Fibroblast of skin of right quadriceps (primary cell): ENCODE results near the gene NRL.
A peak's percentile ranks its signal among the peaks of the same experiment; 100 is the strongest.

ENCODE experiments used
- DNase-seq: peaks from one replicate; pipeline ENCODE4 v3.0.0-alpha.2; 2013

The NRL gene

GRCh38 chr14:24143511-24143910 is 28.8 kb upstream of the NRL start:
- peak; percentile 74 for DNase-seq

- DNase-seq = peak; percentile 99
Measured at GRCh38 chr14:24141097-24141880, 26.5 kb upstream of the NRL start, which contains the start of gene EMC9. Gene EMC9, minus strand, starts transcription at chr14:24141591. Its CDS starts 287 bp downstream, at chr14:24141304.

GRCh38 chr14:24139272-24139934 is 24.7 kb upstream of the NRL start:
- no peak for DNase-seq

- DNase-seq = no peak
Measured at GRCh38 chr14:24138396-24139271, 23.9 kb upstream of the NRL start.

DNA sequence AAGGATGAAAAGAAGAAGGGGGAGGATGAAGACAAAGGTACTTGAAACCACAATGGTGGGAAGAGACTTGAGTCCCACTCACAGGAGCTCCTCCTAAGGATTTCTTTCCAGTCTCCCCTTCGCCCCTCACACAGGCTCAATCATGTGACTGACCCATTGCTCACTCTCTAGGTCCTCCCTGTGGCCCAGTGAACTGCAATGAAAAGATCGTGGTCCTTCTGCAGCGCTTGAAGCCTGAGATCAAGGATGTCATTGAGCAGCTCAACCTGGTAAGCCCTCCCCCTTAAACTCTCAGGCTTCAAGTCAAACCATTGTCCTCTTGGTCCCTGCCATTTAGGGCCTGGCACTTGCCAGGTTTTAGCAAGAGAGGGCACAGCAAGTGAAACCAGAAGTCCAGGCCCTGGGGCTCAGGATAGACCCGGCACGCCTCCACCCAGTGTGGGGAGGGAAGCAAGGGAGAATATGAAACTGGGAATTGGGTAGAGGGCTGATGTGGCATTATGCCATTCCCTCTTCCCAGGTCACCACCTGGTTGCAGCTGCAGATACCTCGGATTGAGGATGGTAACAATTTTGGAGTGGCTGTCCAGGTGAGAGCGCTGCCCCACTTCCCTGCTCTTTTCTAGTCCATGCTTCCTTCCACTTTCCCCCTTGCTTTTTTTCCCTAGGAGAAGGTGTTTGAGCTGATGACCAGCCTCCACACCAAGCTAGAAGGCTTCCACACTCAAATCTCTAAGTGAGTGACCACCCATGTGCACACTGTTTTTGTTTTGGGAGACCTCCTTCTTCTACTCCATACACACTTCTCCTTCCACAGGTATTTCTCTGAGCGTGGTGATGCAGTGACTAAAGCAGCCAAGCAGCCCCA is 23.0 kb upstream of the NRL start:
- no peak for DNase-seq

DNA sequence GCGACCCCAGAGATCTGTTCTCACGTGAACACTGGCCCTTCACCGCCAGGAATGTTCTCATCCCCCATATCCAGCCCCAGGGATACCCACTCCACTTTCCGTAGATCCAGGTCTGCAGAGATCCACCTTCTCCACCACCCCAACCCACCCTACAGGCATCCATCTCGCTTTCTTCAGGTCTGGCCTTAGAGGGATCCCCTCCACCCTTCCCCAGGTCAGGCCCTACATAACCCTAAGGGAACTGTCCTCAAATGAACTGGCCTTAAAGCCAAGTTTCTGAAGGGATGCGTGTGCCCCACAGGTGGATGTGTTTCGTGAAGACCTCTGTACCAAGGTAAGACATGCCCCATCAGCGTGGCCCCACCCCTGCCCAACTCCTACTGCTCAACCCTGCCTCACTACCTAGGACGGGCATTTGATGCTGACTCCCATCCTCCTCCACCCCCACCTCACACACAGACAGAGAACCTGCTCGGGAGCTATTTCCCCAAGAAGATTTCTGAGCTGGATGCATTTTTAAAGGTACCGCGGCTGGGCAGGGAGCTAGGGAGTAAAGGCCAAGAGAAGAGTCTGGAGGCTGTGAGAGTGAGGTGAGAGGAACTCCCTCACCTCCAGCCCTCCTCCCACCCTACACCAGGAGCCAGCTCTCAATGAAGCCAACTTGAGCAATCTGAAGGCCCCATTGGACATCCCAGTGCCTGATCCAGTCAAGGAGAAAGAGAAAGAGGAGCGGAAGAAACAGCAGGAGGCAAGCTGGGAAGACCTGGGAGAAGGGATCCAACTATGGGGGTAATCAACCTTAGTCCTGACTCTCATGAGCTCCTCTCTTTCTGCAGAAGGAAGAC is 22.2 kb upstream of the NRL start:
- DNase-seq = no peak

DNA sequence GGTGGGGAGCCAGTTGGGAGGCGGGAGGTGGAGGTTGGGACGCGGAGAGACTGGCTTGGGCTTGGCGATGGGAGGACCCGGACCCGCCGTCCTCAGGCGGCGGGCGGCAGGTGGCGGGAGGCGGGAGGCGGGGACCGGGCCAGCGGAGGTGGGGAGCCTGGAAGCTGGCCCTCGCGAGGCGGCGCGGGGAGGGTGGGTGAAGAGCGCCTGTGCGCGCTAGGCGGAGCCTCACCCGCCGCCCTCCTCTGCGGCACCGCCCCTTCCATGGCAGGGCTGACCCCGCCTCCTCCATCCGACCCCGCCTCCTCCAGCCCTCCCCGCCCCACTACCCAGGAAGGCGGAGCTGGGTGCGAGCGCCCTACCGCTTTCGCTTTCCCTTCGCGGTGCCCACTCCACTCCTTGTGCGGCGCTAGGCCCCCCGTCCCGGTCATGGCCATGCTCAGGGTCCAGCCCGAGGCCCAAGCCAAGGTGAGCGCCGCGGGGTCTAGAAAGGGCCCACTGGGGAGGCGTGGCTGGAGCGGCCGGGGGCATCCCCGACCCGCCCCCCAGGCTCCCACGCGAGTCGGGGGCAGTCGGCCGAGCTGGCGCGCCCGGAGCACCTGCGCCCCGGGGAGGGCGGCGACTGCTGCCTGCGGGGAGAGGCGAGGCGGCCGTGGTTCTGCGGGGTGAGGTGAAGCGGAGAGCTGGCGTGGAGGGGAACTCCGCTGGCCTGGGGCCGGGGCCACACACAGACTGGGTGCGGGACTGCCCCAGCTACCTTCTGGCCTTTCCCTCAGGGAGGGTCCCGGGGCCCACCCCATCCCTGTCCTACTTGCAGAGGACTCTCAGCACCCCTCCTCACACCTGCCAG is 21.3 kb upstream of the NRL start, which contains the start of gene PSME1:
Gene PSME1 (plus strand): TSS at position 361 of the 850 bp plus-strand sequence. CDS start 69 bp downstream, at position 430.
- DNase-seq = peak; percentile 82

- no peak for DNase-seq
Measured at GRCh38 chr14:24135584-24135833, 20.8 kb upstream of the NRL start.

GRCh38 chr14:24133735-24134134 is 19.0 kb upstream of the NRL start:
- no peak for DNase-seq

DNA sequence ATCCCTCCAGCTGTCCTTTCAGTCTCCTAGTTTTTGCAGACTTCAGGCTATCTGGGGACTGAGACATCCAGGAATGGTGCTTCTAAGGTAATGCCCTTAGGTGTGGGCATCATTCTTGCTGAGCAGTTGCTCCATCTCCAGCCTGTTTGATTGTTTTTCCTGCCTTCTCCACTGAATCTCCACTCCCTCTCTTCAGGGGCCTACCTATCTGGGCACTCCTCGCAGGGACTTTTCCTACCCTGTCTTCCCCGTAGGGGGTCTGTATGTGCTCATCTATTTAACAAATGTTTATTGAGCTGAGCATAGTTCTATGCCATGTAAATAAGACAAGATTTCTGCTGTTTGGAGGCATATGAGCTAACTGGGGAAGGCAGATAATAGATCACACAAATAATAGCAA is 18.2 kb upstream of the NRL start:
- no peak for DNase-seq

DNA sequence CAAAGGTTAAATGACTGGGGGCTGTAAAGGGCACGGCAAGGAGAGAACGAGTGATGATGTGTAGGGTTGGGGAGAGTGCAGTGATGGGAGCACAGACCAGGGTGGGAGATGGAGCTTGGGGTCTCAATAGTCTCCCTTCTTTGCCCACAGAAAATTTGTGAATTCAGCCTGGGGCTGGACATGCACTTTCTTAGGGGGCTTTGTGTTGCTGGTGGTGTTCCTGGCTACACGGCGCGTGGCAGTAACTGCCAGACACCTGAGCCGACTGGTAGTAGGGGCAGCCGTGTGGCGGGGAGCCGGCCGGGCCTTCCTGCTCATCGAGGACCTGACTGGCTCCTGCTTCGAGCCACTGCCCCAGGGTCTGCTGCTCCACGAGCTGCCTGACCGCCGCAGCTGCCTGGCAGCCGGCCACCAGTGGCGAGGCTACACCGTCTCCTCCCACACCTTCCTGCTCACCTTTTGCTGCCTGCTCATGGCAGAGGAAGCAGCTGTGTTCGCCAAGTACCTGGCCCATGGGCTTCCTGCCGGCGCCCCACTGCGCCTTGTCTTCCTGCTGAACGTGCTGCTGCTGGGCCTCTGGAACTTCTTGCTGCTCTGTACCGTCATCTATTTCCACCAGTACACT is 17.4 kb upstream of the NRL start:
- DNase-seq = no peak

DNA sequence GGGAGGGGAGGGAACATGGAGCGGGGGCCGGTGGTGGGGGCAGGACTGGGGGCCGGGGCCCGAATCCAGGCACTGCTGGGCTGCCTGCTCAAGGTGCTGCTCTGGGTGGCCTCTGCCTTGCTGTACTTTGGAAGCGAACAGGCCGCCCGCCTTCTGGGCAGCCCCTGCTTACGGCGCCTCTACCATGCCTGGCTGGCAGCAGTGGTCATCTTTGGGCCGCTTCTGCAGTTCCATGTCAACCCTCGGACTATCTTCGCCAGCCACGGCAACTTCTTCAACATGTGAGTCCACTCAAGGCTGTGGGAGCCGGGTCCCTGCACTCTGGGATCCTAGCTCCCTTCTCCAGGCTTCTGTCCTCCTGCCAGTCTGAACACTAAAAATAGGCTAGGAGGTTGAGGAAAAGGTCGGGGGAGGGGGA is 16.8 kb upstream of the NRL start:
- DNase-seq = no peak

DNA sequence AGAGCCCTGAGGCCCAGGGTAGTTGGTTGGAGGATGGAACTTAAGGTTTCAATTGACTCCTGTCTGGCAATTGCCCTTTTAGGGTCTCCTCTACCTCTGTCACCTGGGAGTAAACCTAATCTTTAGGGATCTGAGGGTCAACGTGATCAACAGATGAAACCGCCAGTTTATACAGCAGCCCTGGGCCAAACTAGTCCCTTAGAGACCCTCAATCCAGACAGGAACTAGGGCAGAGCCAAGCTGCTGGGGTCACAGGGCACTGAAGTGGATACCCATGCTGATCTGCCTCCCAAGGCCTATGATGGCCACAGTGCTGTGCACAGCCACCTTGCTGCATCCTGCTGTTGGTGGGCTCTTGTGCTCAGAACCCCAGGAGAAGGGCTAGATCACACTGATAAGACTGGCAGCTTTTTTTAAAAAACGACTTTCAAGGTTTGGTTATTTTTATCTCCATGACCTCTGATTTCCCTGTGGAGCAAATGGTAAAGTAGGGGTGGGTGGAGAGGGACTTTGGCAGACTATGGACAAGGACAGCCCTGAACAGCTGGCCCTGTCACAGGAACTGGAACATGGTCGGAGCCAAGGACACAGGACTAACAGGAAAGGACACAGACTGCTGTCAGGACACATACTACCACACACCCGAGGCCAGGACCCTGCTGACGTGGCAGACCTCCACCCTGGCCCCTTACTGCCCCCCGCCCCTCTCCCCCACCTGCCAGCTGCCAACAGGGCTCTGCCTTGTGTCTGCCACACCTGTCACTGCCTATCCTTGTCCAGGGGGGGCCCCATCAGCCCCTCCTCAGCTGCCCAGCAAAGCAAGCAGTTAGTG is 16.2 kb upstream of the NRL start:
- no peak for DNase-seq

GRCh38 chr14:24130380-24130716 is 15.6 kb upstream of the NRL start, which contains the start of gene FITM1:
Gene FITM1, plus strand, starts transcription at chr14:24130659. Its CDS starts 905 bp downstream, at chr14:24131564.
- no peak for DNase-seq

DNA sequence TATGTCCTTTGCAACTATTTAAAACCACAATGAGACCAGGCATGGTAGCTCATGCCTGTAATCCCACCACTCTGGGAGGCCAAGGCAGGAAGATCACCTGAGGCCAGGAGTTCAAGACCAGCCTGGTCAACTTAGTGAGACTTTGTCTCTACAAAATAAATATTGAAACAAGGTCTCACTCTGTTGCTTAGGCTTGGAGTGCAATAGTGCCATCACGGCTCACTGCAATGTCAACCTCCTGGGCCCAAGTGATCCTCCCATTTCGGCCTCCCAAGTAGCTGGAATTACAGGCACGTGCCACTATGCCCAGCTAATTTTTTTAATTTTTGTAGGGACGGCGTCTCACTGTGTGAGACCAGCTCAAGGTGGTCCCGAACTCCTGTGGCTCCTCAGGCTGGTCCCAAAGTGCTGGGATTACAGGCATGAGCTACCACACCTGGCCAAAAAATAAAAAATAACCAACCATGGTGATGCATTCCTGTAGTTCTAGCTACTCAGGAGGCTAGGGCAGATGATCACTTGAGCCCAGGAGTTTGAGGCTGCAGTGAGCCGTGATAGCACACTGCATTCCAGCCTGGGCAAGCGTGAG is 14.8 kb upstream of the NRL start:
- no peak for DNase-seq

DNA sequence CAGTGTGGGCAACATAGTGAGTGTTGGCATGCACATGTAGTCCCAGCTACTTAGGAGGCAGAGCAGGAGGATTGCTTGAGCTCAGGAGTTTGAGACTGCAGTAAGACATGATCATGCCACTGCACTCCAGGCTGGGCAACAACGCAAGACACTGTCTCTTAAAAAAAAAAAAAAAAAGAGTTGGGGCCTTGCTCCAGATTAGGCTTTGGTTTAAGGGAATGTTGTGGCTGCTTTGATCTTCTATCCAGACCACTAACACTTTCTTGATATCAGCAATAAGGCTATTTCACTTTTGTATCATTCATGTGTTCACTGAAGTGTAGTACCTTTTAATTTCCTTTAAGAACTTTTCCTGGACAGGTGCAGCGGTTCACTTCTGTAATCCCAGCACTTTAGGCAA is 12.9 kb upstream of the NRL start:
- DNase-seq = no peak

DNA sequence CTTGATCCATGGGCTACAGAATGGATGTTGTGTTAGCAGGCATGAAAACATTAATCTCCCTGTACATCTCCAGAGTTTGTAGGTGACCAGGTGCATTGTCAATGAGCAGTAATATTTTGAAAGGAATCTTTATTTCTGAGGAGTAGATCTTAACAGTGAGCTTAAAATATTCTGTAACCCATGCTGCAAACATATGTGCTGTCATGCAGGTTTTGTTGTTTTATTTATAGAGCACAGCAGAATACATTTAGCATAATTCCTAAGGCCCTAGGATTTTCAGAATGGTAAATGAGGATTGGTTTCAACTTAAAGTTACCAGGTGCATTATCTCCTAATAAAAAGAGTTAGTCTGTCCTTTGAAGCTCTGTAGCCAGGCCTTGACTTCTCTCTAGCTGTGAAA is 12.2 kb upstream of the NRL start:
- DNase-seq = no peak
